HepG2 (cell line): ENCODE data around the gene NPC2.

Experiments used
- BCLAF1 ChIP-seq: fragments of 450-650 bp; IDR thresholded peaks from 2 replicates; pipeline ENCODE4 v1.6.1; 2017; ENCODE audit warnings: mild to moderate bottlenecking
- E2F1 ChIP-seq: sonication (generic); formaldehyde crosslinking; IDR thresholded peaks from 2 replicates; pipeline ENCODE4 v1.5.0; 2020; ENCODE audit warnings: missing genetic modification reagents
- EZH2 ChIP-seq: conservative IDR thresholded peaks from 2 replicates; pipeline ENCODE4 v1.6.1; 2012; ENCODE audit warnings: mild to moderate bottlenecking, low read depth, low read length, moderate library complexity
- FOSL2 ChIP-seq: sonication (generic); formaldehyde crosslinking; IDR thresholded peaks from 2 replicates; pipeline ENCODE4 v1.4.0; 2020; ENCODE audit warnings: missing genetic modification reagents
- KAT8 ChIP-seq: IDR thresholded peaks from 2 replicates; pipeline ENCODE4 v1.6.1; 2016; ENCODE audit warnings: missing genetic modification reagents, missing compliant biosample characterization
- SYNCRIP ChIP-seq: fragments of 200-400 bp; formaldehyde crosslinking; IDR thresholded peaks from 2 replicates; pipeline ENCODE4 v1.6.1; 2018; ENCODE audit warnings: mild to moderate bottlenecking, low read depth, low read length; ENCODE audit not compliant: insufficient read depth
- ZNF225 ChIP-seq: sonication (generic); formaldehyde crosslinking; IDR thresholded peaks from 2 replicates; pipeline ENCODE4 v1.4.0; 2020; ENCODE audit warnings: mild to moderate bottlenecking, missing genetic modification reagents
- ZNF589 ChIP-seq: sonication (generic); formaldehyde crosslinking; conservative IDR thresholded peaks from 2 replicates; pipeline ENCODE4 v1.8.0; 2022; ENCODE audit warnings: mild to moderate bottlenecking, moderate library complexity, missing genetic modification reagents

DNA sequence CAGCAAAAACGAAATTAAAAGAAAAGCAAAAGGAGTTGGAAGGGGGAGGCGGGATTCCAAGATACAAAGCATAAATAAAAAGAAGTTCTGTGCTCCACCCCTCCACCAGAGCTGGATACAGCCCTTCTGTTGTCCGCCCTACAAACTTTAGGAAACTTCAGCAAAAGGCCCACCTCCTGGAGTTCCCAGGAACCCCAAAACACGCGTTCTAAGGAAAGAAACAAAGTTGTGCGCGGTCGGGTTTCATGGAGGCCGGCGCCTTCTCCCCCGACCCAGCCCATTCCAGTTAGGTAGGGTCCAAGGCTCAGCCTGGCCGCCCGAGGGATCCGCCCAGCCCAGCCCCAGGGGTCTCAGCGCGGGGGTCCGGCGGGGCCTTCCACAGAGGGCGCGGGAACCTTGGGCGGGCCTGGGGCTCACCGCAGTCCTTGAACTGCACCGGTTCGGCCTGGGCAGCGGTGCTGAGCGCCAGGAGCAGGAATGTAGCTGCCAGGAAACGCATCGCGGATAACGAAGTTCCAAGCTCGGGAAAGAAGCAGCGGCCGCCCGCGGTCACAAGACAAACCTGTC lies at the start of gene NPC2:
- TF ChIP-seq KAT8: 0 out of 2 replicates have a peak, but pooled peaks have one; percentile 20
- no peak for TF ChIP-seq ZNF589
- TF ChIP-seq SYNCRIP: no peak
- TF ChIP-seq E2F1: no peak
- TF ChIP-seq EZH2: no peak
- no peak for TF ChIP-seq BCLAF1
- TF ChIP-seq FOSL2: no peak
- TF ChIP-seq ZNF225 (CRISPR knock-in tag): peak; percentile 81; the same call in 1 of the 2 replicates
